ENCODE data around the gene HPF1.

The HPF1 gene

GRCh38 chr4:169682372-169683047, 75.2 kb downstream of the HPF1 start:
- Histone ChIP-seq H3K27me3 (replicated peaks; ENCODE audit: control insufficient read depth, insufficient read depth, low read length) (no peaks in the 10 kb centered on the region), H3K36me3 (ENCODE audit: control insufficient read depth, insufficient read depth, low read length) (peaks cover 3% of the 10 kb centered on the region; the same call in 1 of the 2 replicates), H3K4me3 (replicated peaks; ENCODE audit: low read depth, low read length) (no peak overlapping the region)
- no peak for DNase-seq (ENCODE audit: extremely low read depth, insufficient read length)
- TF ChIP-seq CTCF (IDR thresholded peaks at IDR 0.05; ENCODE audit: insufficient read depth, low read length, poor library complexity, severe bottlenecking), result no peak

Data from GM06990 (cell line).